Progenitor cell of endocrine pancreas (in vitro differentiated cells): ENCODE data around the gene CFAP298. TPM values are rescaled to one million over a fixed set of nuclear protein-coding genes. Genes with fewer than 3 reads are reported as not detected.
"Not testable (repeated sequence)": the region's sequence is repeated elsewhere in the genome, so short reads cannot be mapped to it uniquely, and the experiment has no call there.

Source experiments
- DNase-seq: peaks from one replicate; pipeline ENCODE4 v3.0.0; 2021; ENCODE audit warnings: low spot score; ENCODE audit not compliant: unreplicated experiment
- H3K27ac Mint-ChIP-seq: 2 replicates; pipeline ENCODE4 v1.8.0; 2021; ENCODE audit warnings: mild to moderate bottlenecking, moderate library complexity, mixed read lengths
- H3K27me3 Mint-ChIP-seq: 2 replicates; pipeline ENCODE4 v1.8.0; 2021; ENCODE audit warnings: mixed read lengths
- H3K36me3 Mint-ChIP-seq: 2 replicates; pipeline ENCODE4 v1.8.0; 2022; ENCODE audit warnings: mixed read lengths; ENCODE audit not compliant: insufficient read depth
- H3K4me1 Mint-ChIP-seq: 2 replicates; pipeline ENCODE4 v1.8.0; 2021; ENCODE audit warnings: low read depth, mixed read lengths
- H3K4me3 Mint-ChIP-seq: 2 replicates; pipeline ENCODE4 v1.8.0; 2021; ENCODE audit warnings: low read depth, mild to moderate bottlenecking, moderate library complexity, mixed read lengths
- H3K9me3 Mint-ChIP-seq: 2 replicates; pipeline ENCODE4 v1.8.0; 2021; ENCODE audit warnings: low read depth, mixed read lengths
- CTCF ChIP-seq: fragments of 200-600 bp; sonication (generic); IDR thresholded peaks from one replicate; pipeline ENCODE4 v1.5.0; 2021; ENCODE audit warnings: antibody characterized with exemption, mild to moderate bottlenecking; ENCODE audit not compliant: unreplicated experiment
- total RNA-seq: library from RNA; stranded (reverse); gene quantifications from 2 replicates; pipeline ENCODE4 v1.2.1, GENCODE V29; 2021

The CFAP298 gene
- total RNA-seq, 1 donor from 2014 or later: 52.4 TPM

GRCh38 chr21:32612999-32613337, 791 bp upstream of the CFAP298 start:
- peak overlapping the region; percentile 94 for H3K4me3 Mint-ChIP-seq
- DNase-seq: no peak
- peak overlapping the region; percentile 97 for H3K27ac Mint-ChIP-seq
- H3K4me1 Mint-ChIP-seq: peaks cover 2% of the 10 kb centered on the region
- peaks cover 11% of the 10 kb centered on the region for H3K27me3 Mint-ChIP-seq
- TF ChIP-seq CTCF: no peak
- peaks cover 7% of the 10 kb centered on the region for H3K36me3 Mint-ChIP-seq
- no peaks in the 10 kb centered on the region for H3K9me3 Mint-ChIP-seq

- H3K9me3 Mint-ChIP-seq: no peaks in the 10 kb centered on the region
- DNase-seq: no peak
- no peak for TF ChIP-seq CTCF
- H3K4me1 Mint-ChIP-seq: peaks cover 2% of the 10 kb centered on the region
- H3K36me3 Mint-ChIP-seq: peaks cover 14% of the 10 kb centered on the region
- H3K27ac Mint-ChIP-seq: peak overlapping the region; percentile 97
- H3K27me3 Mint-ChIP-seq: peaks cover 9% of the 10 kb centered on the region
- peak overlapping the region; percentile 94 for H3K4me3 Mint-ChIP-seq
Observed at GRCh38 chr21:32611471-32611997, 643 bp downstream of the CFAP298 start.

GRCh38 chr21:32610940-32611339, 1.2 kb downstream of the CFAP298 start:
- Mint-ChIP-seq H3K36me3 (peaks cover 18% of the 10 kb centered on the region), H3K4me3 (peak overlapping the region; percentile 64)
- H3K9me3 Mint-ChIP-seq, H3K27ac Mint-ChIP-seq, DNase-seq, H3K4me1 Mint-ChIP-seq, H3K27me3 Mint-ChIP-seq: not testable (repeated sequence)

- Mint-ChIP-seq H3K4me1 (peaks cover 2% of the 10 kb centered on the region), H3K36me3 (peaks cover 21% of the 10 kb centered on the region), H3K27ac (no peak overlapping the region), H3K27me3 (no peaks in the 10 kb centered on the region), H3K9me3 (no peaks in the 10 kb centered on the region), H3K4me3 (no peak overlapping the region)
- TF ChIP-seq CTCF: no peak
- no peak for DNase-seq
Observed at GRCh38 chr21:32608851-32609250, 3.3 kb downstream of the CFAP298 start.

- Mint-ChIP-seq H3K36me3 (peaks cover 33% of the 10 kb centered on the region), H3K27me3 (no peaks in the 10 kb centered on the region), H3K27ac (no peak overlapping the region), H3K9me3 (no peaks in the 10 kb centered on the region), H3K4me1 (no peaks in the 10 kb centered on the region), H3K4me3 (no peak overlapping the region)
- no peak for DNase-seq
- no peak for TF ChIP-seq CTCF
Observed at GRCh38 chr21:32605469-32605868, 6.7 kb downstream of the CFAP298 start.

- Mint-ChIP-seq H3K4me3 (no peak overlapping the region), H3K27me3 (no peaks in the 10 kb centered on the region), H3K36me3 (peaks cover 30% of the 10 kb centered on the region), H3K9me3 (no peaks in the 10 kb centered on the region), H3K4me1 (no peaks in the 10 kb centered on the region), H3K27ac (no peak overlapping the region)
- no peak for DNase-seq
- no peak for TF ChIP-seq CTCF
Observed at GRCh38 chr21:32604464-32604863, 7.7 kb downstream of the CFAP298 start.
